Astrocyte (in vitro differentiated cells and primary cell): ENCODE data around the gene SMAD7. TPM values are rescaled to one million over a fixed set of nuclear protein-coding genes. Genes with fewer than 3 reads are reported as not detected.

ENCODE experiments used
- DNase-seq: peaks from one replicate; pipeline ENCODE4 v3.0.0-alpha.2; 2010; ENCODE audit warnings: low read depth
- FAIRE-seq: peaks from 2 replicates; lab custom pipeline; 2011; peaks lifted over from hg19 to GRCh38; lab: Jason Lieb, UNC
- H2AFZ ChIP-seq: 2 replicates; pipeline ENCODE4 v1.6.0; 2012; ENCODE audit warnings: low read depth, low read length, inconsistent platforms
- H3K27ac ChIP-seq: 2 replicates; pipeline ENCODE4 v1.5.1; 2011; ENCODE audit warnings: low read depth, low read length, inconsistent platforms
- H3K27me3 ChIP-seq: 2 replicates; pipeline ENCODE4 v1.6.0; 2011; ENCODE audit warnings: low read length, inconsistent platforms; ENCODE audit not compliant: insufficient read depth
- H3K36me3 ChIP-seq: 2 replicates; pipeline ENCODE4 v1.5.1; 2011; ENCODE audit warnings: low read length, inconsistent platforms; ENCODE audit not compliant: insufficient read depth
- H3K4me1 ChIP-seq: 2 replicates; pipeline ENCODE4 v1.5.1; 2011; ENCODE audit warnings: low read length, inconsistent platforms; ENCODE audit not compliant: insufficient read depth
- H3K4me2 ChIP-seq: 2 replicates; pipeline ENCODE4 v1.6.0; 2012; ENCODE audit warnings: low read length, inconsistent platforms
- H3K4me3 ChIP-seq: 2 replicates; pipeline ENCODE4 v1.5.1; 2011; ENCODE audit warnings: low read depth, mild to moderate bottlenecking, low read length, inconsistent platforms; ENCODE audit not compliant: insufficient read depth
- H3K79me2 ChIP-seq: 2 replicates; pipeline ENCODE4 v1.6.0; 2012; ENCODE audit warnings: mild to moderate bottlenecking, low read length, inconsistent platforms; ENCODE audit not compliant: insufficient read depth
- H3K9ac ChIP-seq: 2 replicates; pipeline ENCODE4 v1.6.0; 2012; ENCODE audit warnings: mild to moderate bottlenecking, low read length, inconsistent platforms
- H3K9me3 ChIP-seq: 2 replicates; pipeline ENCODE4 v1.5.1; 2012; ENCODE audit warnings: low read depth, mild to moderate bottlenecking, low read length, inconsistent platforms; ENCODE audit not compliant: insufficient read depth
- H4K20me1 ChIP-seq: 2 replicates; pipeline ENCODE4 v1.6.0; 2012; ENCODE audit warnings: low read length, inconsistent platforms; ENCODE audit not compliant: insufficient read depth
- H3K27ac Mint-ChIP-seq: one replicate; pipeline ENCODE4 v1.8.0; 2021; ENCODE audit warnings: mild to moderate bottlenecking, mixed read lengths; ENCODE audit not compliant: unreplicated experiment
- H3K27me3 Mint-ChIP-seq: one replicate; pipeline ENCODE4 v1.8.0; 2021; ENCODE audit warnings: low read depth, mixed read lengths; ENCODE audit not compliant: unreplicated experiment
- H3K36me3 Mint-ChIP-seq: one replicate; pipeline ENCODE4 v1.8.0; 2021; ENCODE audit warnings: low read depth, mixed read lengths; ENCODE audit not compliant: unreplicated experiment
- H3K4me1 Mint-ChIP-seq: one replicate; pipeline ENCODE4 v1.8.0; 2021; ENCODE audit warnings: low read depth, mixed read lengths; ENCODE audit not compliant: unreplicated experiment
- H3K4me3 Mint-ChIP-seq: one replicate; pipeline ENCODE4 v1.8.0; 2021; ENCODE audit warnings: mild to moderate bottlenecking, moderate library complexity, mixed read lengths; ENCODE audit not compliant: unreplicated experiment
- H3K9me3 Mint-ChIP-seq: one replicate; pipeline ENCODE4 v1.8.0; 2021; ENCODE audit warnings: mild to moderate bottlenecking, mixed read lengths; ENCODE audit not compliant: unreplicated experiment
- CTCF ChIP-seq: IDR thresholded peaks from 2 replicates; pipeline ENCODE4 v1.5.1; 2011; ENCODE audit warnings: low read depth, mild to moderate bottlenecking, inconsistent platforms, low read length, moderate library complexity; ENCODE audit not compliant: insufficient read depth
- EZH2 ChIP-seq: IDR thresholded peaks from 2 replicates; pipeline ENCODE4 v1.6.1; 2012; ENCODE audit warnings: mild to moderate bottlenecking, low read length, inconsistent platforms; ENCODE audit not compliant: insufficient read depth
- total RNA-seq: library from RNA; stranded (reverse); gene quantifications from 2 replicates; pipeline ENCODE4 v1.2.1, GENCODE V29; 2021

SMAD7 gene
- total RNA-seq, 1 donor from 2014 or later, result 62.9 TPM

GRCh38 chr18:48963586-48964470, 13.1 kb upstream of the SMAD7 start:
- H3K9ac ChIP-seq, result no peak overlapping the region
- peak overlapping the region; percentile 20 for H3K4me3 Mint-ChIP-seq
- H3K9me3 Mint-ChIP-seq, result peaks cover 6% of the 10 kb centered on the region
- H3K27me3 Mint-ChIP-seq, result peaks cover 6% of the 10 kb centered on the region
- H3K9me3 ChIP-seq, result no peaks in the 10 kb centered on the region
- H4K20me1 ChIP-seq, result no peaks in the 10 kb centered on the region
- peaks cover 48% of the 10 kb centered on the region for H3K4me1 Mint-ChIP-seq
- no peak overlapping the region for H3K27ac ChIP-seq
- no peak overlapping the region for H2AFZ ChIP-seq
- TF ChIP-seq EZH2 (no peak), CTCF (no peak)
- no peaks in the 10 kb centered on the region for H3K36me3 ChIP-seq
- H3K4me3 ChIP-seq, result no peak overlapping the region
- no peaks in the 10 kb centered on the region for H3K79me2 ChIP-seq
- peaks cover 3% of the 10 kb centered on the region for H3K27me3 ChIP-seq
- H3K27ac Mint-ChIP-seq, result peak overlapping the region; percentile 83
- DNase-seq, result no peak
- no peak for FAIRE-seq
- no peak overlapping the region for H3K4me2 ChIP-seq
- peaks cover 33% of the 10 kb centered on the region for H3K4me1 ChIP-seq
- peaks cover 3% of the 10 kb centered on the region for H3K36me3 Mint-ChIP-seq

GRCh38 chr18:48962994-48963561, 12.3 kb upstream of the SMAD7 start:
- Histone ChIP-seq H3K27ac (no peak overlapping the region), H2AFZ (no peak overlapping the region), H3K27me3 (no peaks in the 10 kb centered on the region), H3K36me3 (no peaks in the 10 kb centered on the region), H3K9me3 (no peaks in the 10 kb centered on the region), H3K79me2 (no peaks in the 10 kb centered on the region), H4K20me1 (no peaks in the 10 kb centered on the region), H3K9ac (no peak overlapping the region), H3K4me1 (peaks cover 33% of the 10 kb centered on the region), H3K4me3 (no peak overlapping the region), H3K4me2 (no peak overlapping the region)
- Mint-ChIP-seq H3K36me3 (peaks cover 2% of the 10 kb centered on the region), H3K4me1 (peaks cover 48% of the 10 kb centered on the region), H3K27me3 (peaks cover 2% of the 10 kb centered on the region), H3K9me3 (peaks cover 6% of the 10 kb centered on the region), H3K4me3 (no peak overlapping the region), H3K27ac (peak overlapping the region; percentile 70)
- FAIRE-seq (no peak), DNase-seq (peak; percentile 50)
- TF ChIP-seq EZH2 (no peak), CTCF (no peak)
